Body of pancreas (tissue), 4 donors: ENCODE measurements around the gene CEP162.
"Not testable (repeated sequence)": the region's sequence is repeated elsewhere in the genome, so short reads cannot be mapped to it uniquely, and the experiment has no call there.

ENCODE experiments used
- CTCF ChIP-seq, 7 experiments: fragments of 450-650 bp in 4 of 7; fragments of 200-600 bp in 3 of 7; sonication (generic) in 3 of 7; IDR thresholded peaks; one replicate each; pipeline ENCODE4 v1.5.1; 2016 to 2019; ENCODE audit warnings: antibody characterized with exemption in 7 of 7
- POLR2A ChIP-seq, 3 donors: fragments of 450-650 bp; IDR thresholded peaks; one replicate each; pipeline ENCODE4 v1.6.1; 2016; ENCODE audit warnings: antibody characterized with exemption in 3 of 3, mild to moderate bottlenecking in 2 of 3

GRCh38 chr6:84114933-84115594, 112.4 kb downstream of the CEP162 start:
- TF ChIP-seq CTCF, POLR2A (IDR thresholded peaks at IDR 0.05): not testable (repeated sequence)
